CD14-positive monocyte (primary cell): ENCODE measurements around the gene AFF3. TPM values are rescaled to one million over a fixed set of nuclear protein-coding genes. Genes with fewer than 3 reads are reported as not detected.

Source experiments
- DNase-seq, 3 donors: peaks; one replicate each; pipeline ENCODE4 v3.0.0-alpha.2; 2011 to 2022
- H2AFZ ChIP-seq: 2 replicates; pipeline ENCODE4 v1.6.0; 2012; ENCODE audit warnings: mild to moderate bottlenecking, low read depth, low read length, inconsistent platforms; ENCODE audit not compliant: insufficient read depth, poor library complexity, severe bottlenecking
- H3K27ac ChIP-seq, 2 donors: 1 replicate in 1 of 2; 2 replicates in 1 of 2; pipeline ENCODE4 v1.5.1; 2012 to 2013; ENCODE audit warnings: low read length in 2 of 2, control low read depth in 1 of 2, inconsistent platforms in 1 of 2, low read depth in 1 of 2, mild to moderate bottlenecking in 1 of 2
- H3K27me3 ChIP-seq, 2 donors: one replicate each; pipeline versions ENCODE4 v1.6.0 to v1.6.1; 2011 to 2013; ENCODE audit warnings: low read length in 2 of 2; ENCODE audit not compliant: control insufficient read depth in 2 of 2, insufficient read depth in 2 of 2
- H3K36me3 ChIP-seq, 2 donors: replicated peaks in 1 of 2; 1 replicate in 1 of 2; 2 replicates in 1 of 2; pipeline versions ENCODE4 v1.5.1 to v1.6.1; 2012 to 2013; ENCODE audit warnings: low read length in 2 of 2, control low read depth in 1 of 2, inconsistent platforms in 1 of 2, mild to moderate bottlenecking in 1 of 2; ENCODE audit not compliant: insufficient read depth in 2 of 2, control insufficient read depth in 1 of 2
- H3K4me1 ChIP-seq, 2 donors: 1 replicate in 1 of 2; 2 replicates in 1 of 2; pipeline versions ENCODE4 v1.5.1 to v1.6.1; 2012 to 2013; ENCODE audit warnings: low read length in 2 of 2, control low read depth in 1 of 2, inconsistent platforms in 1 of 2, mild to moderate bottlenecking in 1 of 2, moderate library complexity in 1 of 2; ENCODE audit not compliant: insufficient read depth in 2 of 2, control insufficient read depth in 1 of 2
- H3K4me2 ChIP-seq: replicated peaks from 2 replicates; pipeline ENCODE3; 2012; ENCODE audit warnings: low read length, moderate library complexity, mild to moderate bottlenecking; ENCODE audit not compliant: poor library complexity, severe bottlenecking; ENCODE audit errors: extremely low read depth
- H3K4me3 ChIP-seq, 3 experiments: fragments of 200-600 bp in 1 of 3; sonication (generic) in 1 of 3; replicated peaks in 1 of 3; 1 replicate in 2 of 3; 2 replicates in 1 of 3; pipeline ENCODE4 v1.5.1; 2011 to 2013; ENCODE audit warnings: low read length in 3 of 3, mild to moderate bottlenecking in 3 of 3, control low read depth in 2 of 3, low read depth in 2 of 3, inconsistent platforms in 1 of 3, moderate library complexity in 1 of 3
- H3K79me2 ChIP-seq: 2 replicates; pipeline ENCODE4 v1.6.0; 2012; ENCODE audit warnings: mild to moderate bottlenecking, control low read depth, inconsistent platforms, low read length, moderate library complexity; ENCODE audit not compliant: insufficient read depth
- H3K9ac ChIP-seq: 2 replicates; pipeline ENCODE4 v1.6.0; 2017; ENCODE audit warnings: low read length, mild to moderate bottlenecking; ENCODE audit not compliant: insufficient read depth, poor library complexity, severe bottlenecking
- H3K9me3 ChIP-seq, 2 donors: replicated peaks in 1 of 2; 1 replicate in 1 of 2; 2 replicates in 1 of 2; pipeline versions ENCODE4 v1.5.1 to v1.6.1; 2012 to 2013; ENCODE audit warnings: low read length in 2 of 2, control low read depth in 1 of 2; ENCODE audit not compliant: control insufficient read depth in 1 of 2, insufficient read depth in 1 of 2
- H4K20me1 ChIP-seq: 2 replicates; pipeline ENCODE4 v1.6.0; 2012; ENCODE audit warnings: mild to moderate bottlenecking, low read length, control low read depth, moderate library complexity; ENCODE audit not compliant: insufficient read depth
- H3K27ac Mint-ChIP-seq, 7 donors: one replicate each; pipeline ENCODE4 v1.8.0; 2020; ENCODE audit warnings: mild to moderate bottlenecking in 7 of 7, mixed read lengths in 7 of 7, moderate library complexity in 6 of 7, inconsistent platforms in 2 of 7
- H3K27me3 Mint-ChIP-seq, 3 donors: one replicate each; pipeline ENCODE4 v1.8.0; 2021 to 2022; ENCODE audit warnings: low read depth in 3 of 3, mild to moderate bottlenecking in 3 of 3, mixed read lengths in 3 of 3, moderate library complexity in 3 of 3, inconsistent platforms in 1 of 3
- H3K36me3 Mint-ChIP-seq, 2 donors: one replicate each; pipeline ENCODE4 v1.8.0; 2020; ENCODE audit warnings: mixed read lengths in 2 of 2, inconsistent platforms in 1 of 2, mild to moderate bottlenecking in 1 of 2
- H3K4me1 Mint-ChIP-seq: one replicate; pipeline ENCODE4 v1.8.0; 2020; ENCODE audit warnings: mild to moderate bottlenecking, mixed read lengths
- H3K4me3 Mint-ChIP-seq, 2 donors: one replicate each; pipeline ENCODE4 v1.8.0; 2020; ENCODE audit warnings: mild to moderate bottlenecking in 2 of 2, mixed read lengths in 2 of 2, moderate library complexity in 1 of 2
- H3K9me3 Mint-ChIP-seq, 7 donors: one replicate each; pipeline ENCODE4 v1.8.0; 2020 to 2022; ENCODE audit warnings: mixed read lengths in 7 of 7, mild to moderate bottlenecking in 6 of 7, moderate library complexity in 6 of 7, inconsistent platforms in 2 of 7
- WGBS: methylation state at CpG from one replicate; pipeline ENCODE4 v1.1.5; 2013; ENCODE audit warnings: missing lambda C conversion rate; ENCODE audit not compliant: insufficient coverage; 5-methylcytosine and 5-hydroxymethylcytosine counted together
- intact Hi-C, 2 donors: fragments of 100-400 bp; cut with micrococcal nuclease; formaldehyde crosslinking; loops; one replicate each; pipeline versions ENCODE4 v1.15.0 to v1.15.1; 2023
- polyA plus RNA-seq, 3 donors: library from polyadenylated mRNA; depleted of rRNA in 1 of 3; unstranded in 2 of 3; stranded (reverse) in 1 of 3; fragments of 300-500 nt in 2 of 3; fragments of >200 nt in 1 of 3; fragmentation: Illumina TruSeq in 2 of 3; gene quantifications; 1 replicate in 2 of 3; 2 replicates in 1 of 3; pipeline ENCODE4 v1.2.3, GENCODE V29; 2012 to 2021
- TF ChIP-seq, protein P1 (sequence below): fragments of 200-600 bp; IDR thresholded peaks from one replicate; pipeline ENCODE4 v1.8.0; 2022; ENCODE audit warnings: antibody characterized with exemption, mild to moderate bottlenecking

The AFF3 gene
- polyA plus RNA-seq, 3 donors, result 0.17 to 4.1 (median 0.49) TPM

DNA sequence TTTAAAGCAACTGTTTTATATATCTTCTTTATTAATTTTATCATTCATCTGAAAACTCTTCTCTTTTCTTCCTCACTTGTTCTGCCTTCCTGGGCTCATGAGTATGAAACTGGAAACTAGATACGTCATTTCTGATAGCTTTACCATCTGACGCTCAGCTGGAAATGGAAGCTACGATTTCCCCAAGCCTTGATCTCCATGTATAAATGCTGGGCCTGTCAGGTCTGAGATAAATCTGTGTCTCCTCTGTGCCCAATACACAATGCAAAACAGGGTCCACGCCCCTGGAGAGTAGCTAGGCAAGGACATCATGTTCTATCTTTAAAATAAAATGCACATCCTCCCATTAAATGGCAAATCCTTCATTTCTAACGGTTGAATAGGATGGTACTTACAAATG is 238.4 kb downstream of the AFF3 start:
- Mint-ChIP-seq H3K9me3 (no peaks in the 10 kb centered on the region), H3K4me3 (no peak overlapping the region), H3K27me3 (no peaks in the 10 kb centered on the region), H3K4me1 (no peaks in the 10 kb centered on the region), H3K27ac (no peak overlapping the region), H3K36me3 (peaks cover 0 to 4% of the 10 kb centered on the region in 2 donors)
- no peak overlapping the region for H3K4me3 ChIP-seq
- no peak overlapping the region for H3K9ac ChIP-seq
- TF ChIP-seq, protein P1, sequence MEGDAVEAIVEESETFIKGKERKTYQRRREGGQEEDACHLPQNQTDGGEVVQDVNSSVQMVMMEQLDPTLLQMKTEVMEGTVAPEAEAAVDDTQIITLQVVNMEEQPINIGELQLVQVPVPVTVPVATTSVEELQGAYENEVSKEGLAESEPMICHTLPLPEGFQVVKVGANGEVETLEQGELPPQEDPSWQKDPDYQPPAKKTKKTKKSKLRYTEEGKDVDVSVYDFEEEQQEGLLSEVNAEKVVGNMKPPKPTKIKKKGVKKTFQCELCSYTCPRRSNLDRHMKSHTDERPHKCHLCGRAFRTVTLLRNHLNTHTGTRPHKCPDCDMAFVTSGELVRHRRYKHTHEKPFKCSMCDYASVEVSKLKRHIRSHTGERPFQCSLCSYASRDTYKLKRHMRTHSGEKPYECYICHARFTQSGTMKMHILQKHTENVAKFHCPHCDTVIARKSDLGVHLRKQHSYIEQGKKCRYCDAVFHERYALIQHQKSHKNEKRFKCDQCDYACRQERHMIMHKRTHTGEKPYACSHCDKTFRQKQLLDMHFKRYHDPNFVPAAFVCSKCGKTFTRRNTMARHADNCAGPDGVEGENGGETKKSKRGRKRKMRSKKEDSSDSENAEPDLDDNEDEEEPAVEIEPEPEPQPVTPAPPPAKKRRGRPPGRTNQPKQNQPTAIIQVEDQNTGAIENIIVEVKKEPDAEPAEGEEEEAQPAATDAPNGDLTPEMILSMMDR, result no peak
- H3K27ac ChIP-seq, result no peak overlapping the region
- H2AFZ ChIP-seq, result no peak overlapping the region
- DNase-seq, result no peak
- H3K79me2 ChIP-seq, result no peaks in the 10 kb centered on the region
- no peaks in the 10 kb centered on the region for H3K4me1 ChIP-seq
- no peaks in the 10 kb centered on the region for H3K9me3 ChIP-seq
- H3K36me3 ChIP-seq, result no peaks in the 10 kb centered on the region
- no peaks in the 10 kb centered on the region for H3K27me3 ChIP-seq
- intact Hi-C loops, result no loop called here
- 100% methylated on average over 3 of the region's 5 CpGs for WGBS
- H3K4me2 ChIP-seq, result no peak overlapping the region
- H4K20me1 ChIP-seq, result no peaks in the 10 kb centered on the region

DNA sequence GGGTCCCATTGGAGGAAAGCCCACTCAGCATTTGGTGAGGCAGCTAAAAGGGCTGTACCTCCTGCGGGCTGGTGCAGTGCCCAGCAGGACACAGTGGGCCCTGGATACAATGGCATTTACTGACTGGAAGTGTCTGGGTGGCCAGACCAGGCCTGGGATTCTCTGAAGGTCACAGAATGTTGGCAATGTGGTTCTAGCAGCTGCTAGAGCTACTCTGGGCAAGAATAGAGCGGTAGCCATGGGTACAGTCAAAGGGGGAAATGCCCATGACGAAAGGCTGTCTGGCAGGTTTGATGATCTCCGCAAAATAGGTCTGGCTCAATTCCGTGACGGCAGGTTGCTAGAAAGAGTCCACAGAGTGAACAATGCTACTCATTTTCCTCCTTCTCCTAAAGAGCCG is 241.8 kb downstream of the AFF3 start:
- Histone ChIP-seq H3K9ac (no peak overlapping the region), H3K4me2 (no peak overlapping the region), H3K9me3 (no peaks in the 10 kb centered on the region), H3K79me2 (no peaks in the 10 kb centered on the region), H2AFZ (no peak overlapping the region), H3K4me3 (no peak overlapping the region), H4K20me1 (no peaks in the 10 kb centered on the region), H3K27ac (no peak overlapping the region), H3K36me3 (no peaks in the 10 kb centered on the region), H3K4me1 (peaks cover 11 to 14% of the 10 kb centered on the region in 2 donors), H3K27me3 (no peaks in the 10 kb centered on the region)
- H3K36me3 Mint-ChIP-seq, result peaks cover 2 to 4% of the 10 kb centered on the region in 2 donors
- peaks cover 0 to 2% (median 0%) of the 10 kb centered on the region in 7 donors for H3K9me3 Mint-ChIP-seq
- H3K4me1 Mint-ChIP-seq, result peaks cover 12% of the 10 kb centered on the region
- 94% methylated on average over 7 of the region's 7 CpGs for WGBS
- peaks cover 0 to 2% (median 2%) of the 10 kb centered on the region in 3 donors for H3K27me3 Mint-ChIP-seq
- intact Hi-C loops, result no loop called here
- no peak overlapping the region for H3K4me3 Mint-ChIP-seq
- no peak for DNase-seq
- no peak overlapping the region for H3K27ac Mint-ChIP-seq
- TF ChIP-seq, protein P1, result no peak
